Loucy (cell line): ENCODE results near the gene TSPAN13.

Experiments
- CTCF ChIP-seq: fragments of 200-600 bp; sonication (generic); conservative IDR thresholded peaks from 2 replicates; pipeline ENCODE4 v1.5.1; 2014; ENCODE audit warnings: mild to moderate bottlenecking, antibody characterized with exemption, low read length
- EZH2phosphoT487 ChIP-seq: fragments of 200-600 bp; IDR thresholded peaks from 2 replicates; pipeline ENCODE4 v1.6.1; 2018; ENCODE audit warnings: antibody characterized with exemption, mild to moderate bottlenecking, moderate library complexity, borderline replicate concordance

GRCh38 chr7:16755397-16755796, 1.8 kb downstream of the TSPAN13 start:
- TF ChIP-seq CTCF (no peak), EZH2phosphoT487 (no peak)
